NCI-H226 (cell line): ENCODE data around the gene UTS2R.

ENCODE experiments used
- DNase-seq: peaks from one replicate; pipeline ENCODE4 v3.0.0-alpha.2; 2015

UTS2R gene

DNA sequence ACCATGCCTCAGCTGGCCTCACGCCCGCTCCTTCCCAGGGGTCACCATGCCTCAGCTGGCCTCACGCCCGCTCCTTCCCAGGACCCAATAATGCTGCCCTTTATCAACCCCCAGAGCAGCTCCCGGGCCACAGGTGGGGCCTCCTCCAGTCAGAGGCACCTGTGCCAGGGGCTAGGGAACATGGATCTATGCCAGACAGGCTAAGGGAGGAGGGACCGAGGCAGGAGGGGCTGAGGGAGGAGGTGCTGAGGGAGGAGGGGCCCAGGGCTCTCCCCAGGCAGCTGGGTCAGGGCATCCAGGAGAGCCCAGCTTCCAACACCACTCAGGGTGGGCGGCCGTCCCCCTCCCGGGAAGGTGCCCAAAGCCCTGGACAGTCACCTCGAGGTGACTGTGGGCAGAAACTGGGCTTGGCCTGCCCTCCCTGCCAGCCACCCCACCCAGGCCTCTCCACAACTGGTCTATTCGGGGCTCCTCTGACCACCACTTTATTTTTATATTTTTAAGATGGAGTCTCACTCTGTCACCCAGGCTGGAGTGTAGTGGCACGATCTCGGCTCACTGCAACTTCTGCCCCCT lies 19.4 kb downstream of the UTS2R start:
- no peak for DNase-seq

DNA sequence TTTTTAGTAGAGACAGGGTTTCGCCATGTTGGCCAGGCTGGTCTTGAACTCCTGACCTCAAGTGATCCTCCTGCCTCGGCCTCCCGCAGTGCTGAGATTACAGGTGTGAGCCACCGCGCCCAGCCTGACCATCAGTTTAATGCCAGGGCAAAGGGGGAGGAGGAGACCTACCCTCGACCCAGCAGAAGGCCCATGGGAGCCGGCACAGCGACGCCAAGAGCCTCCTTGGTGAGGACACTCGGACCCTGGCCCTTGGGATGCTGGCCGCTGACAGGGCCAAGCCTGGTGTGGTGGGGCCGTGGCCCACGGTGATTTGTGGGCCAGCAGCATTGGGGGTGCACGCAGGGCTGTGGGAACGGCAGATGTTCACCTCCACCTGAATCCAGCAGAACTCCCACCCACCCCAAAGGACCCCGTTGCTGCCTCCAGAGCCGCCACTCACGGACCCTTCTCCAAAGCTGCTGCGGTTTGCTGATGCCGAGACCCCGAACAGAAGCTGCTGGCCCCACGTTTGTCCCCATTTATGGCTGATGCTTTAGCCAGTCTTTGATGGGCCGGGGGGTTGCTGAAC lies 20.0 kb downstream of the UTS2R start:
- DNase-seq: no peak

DNA sequence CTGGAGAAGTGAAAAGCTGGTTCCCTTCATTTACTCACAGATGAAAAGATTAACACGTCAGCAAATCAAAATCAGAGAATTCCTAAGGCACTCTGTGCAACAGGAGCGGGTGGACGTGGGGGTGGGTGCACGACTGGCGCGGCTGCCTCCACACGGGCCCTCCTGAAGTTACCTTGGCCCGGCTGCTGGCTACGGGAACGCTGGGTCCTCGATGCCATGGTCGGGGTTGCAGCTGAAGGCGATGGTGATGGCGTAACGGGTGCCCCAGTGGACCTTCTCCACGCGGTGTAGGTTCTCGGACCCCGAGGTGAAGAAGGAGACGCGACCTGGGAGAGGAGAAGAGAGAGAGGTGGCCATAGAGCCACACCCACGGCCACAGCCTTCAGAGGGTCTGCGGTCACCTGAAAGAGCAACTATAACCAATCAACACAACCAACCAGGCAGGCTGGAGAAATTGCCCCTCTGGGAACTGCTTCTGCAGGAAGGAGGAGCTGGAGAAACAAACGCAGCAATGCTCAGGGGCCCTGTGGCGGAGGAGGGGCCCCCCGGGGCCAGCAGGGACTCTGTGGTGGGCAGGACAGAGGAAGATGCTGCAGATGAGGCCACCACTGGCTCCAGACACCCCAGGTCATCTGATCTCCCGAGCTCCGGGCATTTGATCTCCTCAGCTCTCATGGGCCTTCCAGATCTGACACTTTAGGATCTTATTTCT lies 20.8 kb downstream of the UTS2R start:
- DNase-seq: no peak

DNA sequence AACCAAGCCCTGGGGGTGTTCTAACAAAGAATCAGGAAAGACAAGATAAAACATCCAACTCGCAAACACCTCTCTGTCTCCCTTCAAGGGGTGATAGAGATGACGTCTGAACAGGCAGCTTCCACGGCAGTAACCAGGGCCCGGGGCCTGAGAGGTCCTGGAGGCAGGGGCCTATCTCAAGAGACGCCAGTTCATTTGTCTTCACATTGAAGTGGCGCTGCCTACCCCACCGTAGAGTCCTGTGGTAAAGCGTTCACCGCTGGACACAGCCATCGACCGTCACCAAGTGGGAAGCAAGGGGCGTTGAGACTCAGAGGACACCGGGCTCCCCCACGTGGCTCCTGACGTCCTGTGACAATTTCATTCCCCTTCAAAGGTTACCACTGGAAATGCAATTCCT lies 21.4 kb downstream of the UTS2R start:
- DNase-seq: no peak

DNA sequence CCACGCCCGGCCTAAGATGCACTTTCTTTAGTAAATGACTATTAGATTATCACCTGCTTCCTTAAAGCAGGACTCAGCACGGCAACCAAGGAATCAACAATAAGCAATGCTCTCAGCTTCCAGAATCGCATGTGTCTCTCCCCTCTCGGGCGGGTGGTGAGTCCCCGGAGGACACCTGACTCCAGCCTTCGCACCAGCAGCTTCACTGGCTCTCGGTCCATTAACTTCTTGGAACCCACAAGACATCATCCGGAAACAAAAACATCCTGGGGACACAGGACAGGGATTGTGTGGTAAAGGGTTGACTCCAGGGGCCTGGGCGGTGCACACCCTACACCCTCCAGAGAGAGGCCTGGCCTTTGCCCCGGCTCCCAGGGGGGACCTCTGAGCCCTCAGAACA lies 22.7 kb downstream of the UTS2R start:
- no peak for DNase-seq

DNA sequence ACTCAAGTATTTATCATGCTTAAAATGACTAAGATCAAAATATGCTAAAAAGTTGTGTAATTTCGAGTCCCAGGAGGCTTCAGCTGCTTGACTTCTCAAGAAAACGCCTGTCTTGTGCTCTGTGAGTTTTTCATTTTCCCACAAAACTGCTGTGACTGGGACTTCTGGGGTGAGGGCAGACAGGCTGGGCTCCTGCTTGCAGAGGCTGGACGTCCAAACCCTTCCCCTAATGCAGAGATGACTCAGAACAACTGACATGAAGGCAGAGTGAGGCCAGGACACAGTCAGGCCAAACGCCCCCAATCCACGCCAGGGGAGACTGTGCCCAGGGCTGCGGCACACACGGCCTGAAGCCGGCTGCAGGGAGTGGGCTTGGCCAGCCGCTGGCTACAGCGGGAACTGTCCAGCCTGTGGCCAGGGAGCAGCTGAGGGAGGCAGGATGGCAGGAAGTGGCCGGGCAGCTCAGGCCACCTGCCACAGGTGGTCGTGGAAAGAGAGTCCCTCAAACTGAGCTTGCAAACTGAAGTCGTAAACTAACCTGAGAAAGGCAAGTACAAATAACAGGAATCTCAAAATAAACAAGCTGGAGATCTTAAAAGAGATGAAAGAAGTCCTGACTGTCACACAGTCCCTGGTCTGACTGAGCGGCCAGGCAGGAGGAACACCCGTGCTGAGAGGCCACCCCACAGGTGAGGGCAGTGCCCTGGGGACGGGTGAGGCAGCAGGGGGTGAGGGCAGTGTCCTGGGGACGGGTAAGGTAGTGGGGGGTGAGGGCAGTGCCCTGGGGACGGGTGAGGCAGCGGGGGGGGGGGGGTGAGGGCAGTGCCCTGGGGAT lies 25.3 kb downstream of the UTS2R start:
- DNase-seq: no peak

DNA sequence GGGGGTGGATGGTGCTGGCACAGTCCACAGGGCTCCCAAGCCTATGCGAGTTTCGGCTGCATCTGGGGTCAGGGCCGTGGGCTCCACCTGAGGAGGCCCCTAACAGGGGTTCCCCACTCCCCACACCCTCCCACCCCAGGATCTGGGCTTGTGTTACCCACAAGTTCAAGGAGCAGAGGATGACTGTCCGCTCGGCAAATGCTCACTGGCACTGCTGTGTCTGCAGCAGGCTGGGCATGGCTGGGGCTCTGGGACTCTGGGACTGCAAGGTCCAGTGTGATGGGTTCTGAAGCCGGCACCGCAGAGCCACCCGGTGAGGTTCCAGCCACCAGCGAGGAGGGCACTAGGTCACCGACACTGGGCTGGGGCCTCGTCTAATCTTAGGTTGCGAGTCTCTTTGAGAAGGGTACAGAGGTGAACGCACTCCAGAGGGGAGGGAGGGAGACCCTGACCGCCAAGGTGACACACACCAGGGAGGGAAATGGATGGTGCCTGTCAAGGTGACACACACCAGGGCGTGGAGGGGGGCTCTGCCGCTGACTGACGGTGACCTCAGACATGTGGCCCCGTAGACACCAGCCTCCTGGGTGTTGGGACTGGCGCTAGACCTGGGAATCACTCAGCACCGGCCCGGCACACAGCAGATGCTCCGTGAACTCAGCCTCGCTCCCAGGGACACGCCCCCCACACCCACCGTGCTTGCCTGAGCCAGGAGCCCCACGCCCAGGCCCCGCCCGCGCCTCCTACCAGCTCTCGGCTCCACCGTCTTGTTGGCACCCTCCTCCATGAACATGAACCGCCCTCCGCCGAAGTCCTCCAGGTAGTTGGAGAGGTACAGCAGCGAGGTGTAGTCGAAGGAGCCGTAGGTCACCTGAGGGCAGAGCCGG lies 26.1 kb downstream of the UTS2R start:
- DNase-seq: no peak

DNA sequence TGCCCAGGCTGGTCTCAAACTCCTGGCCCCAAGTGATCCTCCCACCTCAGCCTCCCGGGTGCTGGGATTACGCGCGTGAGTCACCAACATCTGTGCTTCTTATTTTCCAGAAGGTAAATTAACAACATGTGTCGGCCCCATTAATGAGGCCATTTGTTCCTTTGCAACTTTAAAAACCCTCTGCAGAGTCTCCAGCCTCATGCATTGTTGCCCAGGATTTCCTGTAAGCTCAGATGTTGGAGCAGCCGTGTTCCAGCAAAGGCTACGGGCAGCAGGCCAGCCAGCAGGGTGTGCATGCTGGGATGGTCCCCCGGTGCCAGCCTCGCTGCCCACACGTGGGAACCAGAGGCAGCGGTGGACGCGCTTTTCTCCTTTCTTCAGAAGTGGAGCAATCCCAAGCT lies 27.5 kb downstream of the UTS2R start:
- no peak for DNase-seq

DNA sequence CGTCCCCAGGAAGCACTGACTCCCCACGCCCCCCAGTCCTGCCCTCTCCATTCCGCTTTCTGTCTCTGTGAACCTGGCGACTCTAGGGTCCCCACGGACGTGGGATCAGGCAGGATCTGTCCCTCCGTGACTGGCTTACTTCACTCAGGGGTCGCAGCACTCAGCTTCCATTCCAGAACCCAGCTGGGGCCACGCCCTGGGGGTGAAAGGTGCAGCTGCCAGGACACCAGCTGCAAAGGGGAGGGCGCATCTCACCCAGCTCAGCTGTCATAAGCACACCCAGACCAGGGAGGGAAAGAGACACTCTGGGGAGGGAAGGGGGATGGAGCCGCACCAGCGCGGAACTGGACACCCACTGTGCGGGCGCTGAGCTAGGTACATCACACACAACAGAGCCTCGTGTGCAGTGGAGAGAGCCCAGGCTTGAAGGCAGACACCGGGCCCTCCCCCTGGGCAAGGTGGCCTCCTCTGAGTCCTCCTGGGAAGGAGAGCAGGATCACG lies 28.1 kb downstream of the UTS2R start:
- DNase-seq: no peak

DNA sequence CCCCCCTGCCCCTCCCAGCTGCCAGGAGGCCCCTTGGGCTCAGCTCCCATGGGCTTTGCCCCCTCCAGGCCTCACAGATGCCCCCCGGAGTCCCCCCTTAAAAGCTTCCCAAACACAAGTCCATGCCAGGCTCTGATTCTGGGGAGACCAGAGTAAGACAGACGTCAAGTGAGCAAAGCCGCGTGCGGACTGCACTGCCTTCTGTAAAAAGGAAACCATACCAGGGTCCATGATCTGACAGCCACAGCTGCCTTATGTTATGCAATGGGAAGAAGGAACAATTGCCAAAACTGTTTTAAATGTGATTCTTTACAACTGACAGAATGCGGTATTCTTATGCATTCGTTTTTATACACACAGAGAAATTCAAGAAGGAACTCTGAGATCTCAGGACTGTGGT lies 28.6 kb downstream of the UTS2R start:
- no peak for DNase-seq

DNA sequence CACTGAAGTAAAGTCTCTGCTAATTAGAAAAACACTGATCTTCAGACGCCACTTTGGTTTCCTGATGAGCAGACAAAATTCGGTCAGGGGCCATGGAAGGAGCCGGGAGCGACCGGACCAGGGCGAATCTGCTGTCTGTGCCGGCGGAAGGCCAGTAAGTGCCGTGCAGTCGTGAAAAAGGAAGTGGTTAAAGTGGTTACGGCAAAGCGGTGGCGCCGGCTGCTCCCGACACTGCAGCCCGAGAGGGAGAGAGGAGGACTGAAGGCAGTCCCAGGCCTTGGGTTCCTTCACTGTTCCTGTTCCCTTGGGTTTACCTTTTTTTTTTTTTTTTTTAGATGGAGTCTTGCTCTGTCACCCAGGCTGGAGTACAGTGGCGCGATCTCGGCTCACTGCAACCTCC lies 29.3 kb downstream of the UTS2R start:
- no peak for DNase-seq

DNA sequence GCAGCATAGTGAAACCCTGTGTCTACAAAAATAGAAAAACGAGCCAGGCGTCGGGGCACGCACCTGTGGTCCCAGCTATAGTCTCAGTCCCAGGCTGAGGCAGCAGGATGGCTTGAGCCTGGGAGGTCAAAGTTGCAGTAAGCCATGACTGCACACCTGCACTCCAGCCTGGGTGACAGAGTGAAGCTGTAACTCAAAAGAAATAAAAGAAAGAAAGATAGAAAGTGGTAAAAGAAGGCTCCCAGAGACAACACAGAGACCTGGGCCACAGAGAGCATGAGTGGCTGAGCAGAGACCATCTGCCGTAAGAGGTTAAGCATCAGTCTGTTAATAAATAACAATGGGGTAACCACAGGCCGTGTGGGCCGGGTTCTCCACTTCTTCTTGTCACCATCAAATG lies 31.3 kb downstream of the UTS2R start:
- DNase-seq: no peak

DNA sequence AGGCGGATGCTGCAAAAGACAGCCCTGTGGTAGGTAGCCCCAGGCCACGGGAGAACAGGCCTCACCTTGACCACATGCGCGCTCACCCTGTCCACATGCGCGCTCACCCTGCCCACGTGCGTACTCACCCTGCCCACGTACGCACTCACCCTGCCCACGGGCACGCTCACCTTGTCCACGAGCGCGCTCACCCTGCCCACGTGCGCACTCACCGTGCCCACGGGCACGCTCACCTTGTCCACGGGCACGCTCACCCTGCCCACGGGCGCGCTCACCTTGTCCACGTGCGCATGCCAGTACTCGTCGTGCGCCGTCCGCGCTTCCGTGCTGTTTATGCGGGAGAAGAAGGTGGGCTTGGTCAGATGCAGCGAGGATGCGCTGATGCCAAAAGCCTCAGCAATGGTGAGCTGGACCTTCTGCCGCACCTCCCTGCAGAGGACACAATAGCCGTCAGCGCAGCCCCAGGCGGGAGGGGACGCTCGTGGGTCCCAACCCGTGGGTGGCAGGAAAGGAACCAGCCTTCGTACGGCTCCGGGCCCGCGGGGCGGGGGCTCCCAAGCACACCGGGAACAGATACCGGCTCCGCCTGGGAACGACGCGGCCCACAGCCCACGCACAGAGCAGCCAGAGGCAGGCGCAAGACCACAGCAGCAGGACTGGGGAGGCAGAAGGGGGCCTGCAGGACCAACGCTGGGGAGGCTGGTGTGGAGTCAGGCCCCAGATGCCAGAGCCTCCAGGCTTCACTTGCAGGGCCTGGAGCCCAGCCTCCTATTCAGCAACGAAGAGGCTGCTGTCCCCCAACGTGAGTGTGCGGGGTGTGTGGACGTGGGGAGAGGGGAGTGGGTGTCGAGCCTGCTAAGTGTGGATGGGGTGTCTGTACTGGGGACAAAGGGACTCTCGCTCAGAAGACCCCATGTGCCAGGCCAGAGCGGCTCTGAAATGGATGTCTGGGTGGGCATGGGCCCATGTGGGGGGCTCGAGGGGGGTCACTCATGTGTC lies 32.4 kb downstream of the UTS2R start:
- no peak for DNase-seq

DNA sequence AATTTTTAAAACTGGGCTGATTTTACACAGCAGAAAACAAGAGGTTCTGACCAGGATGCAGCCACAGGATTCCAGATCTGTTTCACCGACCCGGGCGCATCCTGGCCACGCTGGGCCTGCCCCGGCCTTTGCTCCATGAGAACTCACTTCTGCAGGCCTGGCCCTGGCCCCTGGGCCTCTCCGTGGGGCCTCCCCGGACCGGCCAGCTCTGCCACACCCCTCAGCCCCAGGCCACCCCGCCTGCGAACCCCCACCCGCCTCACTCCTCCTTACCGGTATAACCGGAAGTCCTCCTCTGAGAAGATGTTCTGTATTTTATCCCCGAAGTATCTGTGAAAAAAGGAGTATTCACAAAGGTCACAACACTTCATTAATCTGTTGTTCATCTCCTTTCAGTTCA lies 33.5 kb downstream of the UTS2R start:
- no peak for DNase-seq

DNA sequence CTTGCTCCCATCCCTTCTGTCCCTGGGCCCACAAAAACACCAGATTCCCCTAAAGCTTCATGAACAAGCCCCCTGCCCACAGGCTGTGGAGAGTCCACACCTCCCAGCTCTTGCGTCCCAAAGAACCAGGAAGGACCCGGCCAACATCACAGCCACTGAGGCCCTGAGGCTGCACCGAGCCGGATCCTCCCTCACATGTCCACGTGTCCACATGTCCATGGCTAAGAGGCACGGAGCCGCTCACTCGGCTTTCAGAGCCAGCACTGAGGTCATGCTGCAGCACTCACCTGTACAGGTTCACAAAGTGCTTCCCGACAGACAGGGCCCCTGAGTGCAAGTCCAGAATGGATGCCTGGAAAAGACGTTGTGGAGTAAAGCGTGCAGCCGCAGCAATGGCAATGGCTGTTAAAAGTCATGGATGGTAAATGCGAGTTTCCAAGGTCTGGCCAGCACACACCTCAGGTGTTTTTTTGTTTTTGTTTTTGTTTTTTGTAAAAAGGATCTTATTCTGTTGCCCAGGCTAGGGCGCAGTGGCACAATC lies 34.6 kb downstream of the UTS2R start:
- no peak for DNase-seq

DNA sequence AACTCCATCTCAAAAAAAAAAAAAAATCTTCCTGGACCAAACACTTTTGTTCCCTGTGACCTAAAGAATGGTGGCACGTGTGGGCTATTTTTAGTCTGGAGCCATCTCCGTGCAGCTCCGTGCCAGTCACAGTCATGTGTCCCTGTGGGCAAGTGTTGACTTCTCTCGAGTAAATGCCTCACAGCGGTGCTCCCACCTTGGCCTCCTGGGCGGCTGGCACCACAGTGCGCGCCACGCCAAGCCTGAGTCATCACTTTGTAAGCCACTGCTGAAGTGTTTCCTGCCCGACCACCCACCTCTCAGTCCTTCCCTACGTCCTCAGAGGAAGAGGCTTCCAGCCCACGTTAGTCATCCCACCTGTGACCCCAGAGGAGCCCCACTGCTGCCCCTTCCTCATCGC lies 35.7 kb downstream of the UTS2R start:
- peak; percentile 44 for DNase-seq

DNA sequence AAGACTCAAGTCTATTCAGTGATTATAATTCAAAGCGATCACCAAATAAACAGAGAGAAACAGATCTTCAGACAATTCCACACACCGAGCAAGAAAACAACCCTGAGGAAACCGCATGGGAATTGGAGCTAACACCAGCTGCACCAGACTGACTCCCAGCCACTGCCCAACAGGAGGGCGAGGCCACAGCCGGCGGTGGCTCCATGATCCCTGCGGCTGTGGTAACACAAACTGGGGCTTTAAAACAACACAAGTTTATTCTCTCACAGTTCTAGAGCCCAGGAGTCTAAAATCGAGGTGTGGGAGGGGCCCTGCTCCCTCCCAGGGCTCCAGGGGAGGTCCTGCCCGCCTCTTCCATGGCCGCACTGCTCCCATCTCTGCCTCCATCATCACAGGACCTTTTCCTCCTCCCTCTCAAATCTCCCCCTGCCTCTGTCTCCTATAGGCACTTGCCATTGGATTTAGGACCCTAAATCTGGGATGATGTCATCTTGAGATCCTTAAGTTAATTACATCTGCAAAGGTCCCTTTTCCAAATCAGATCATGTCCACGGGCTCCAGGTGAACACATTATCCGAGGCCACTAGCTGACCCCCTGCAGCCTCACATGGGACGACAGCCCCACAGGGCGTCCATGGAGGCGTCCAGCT lies 36.8 kb downstream of the UTS2R start:
- DNase-seq: no peak

DNA sequence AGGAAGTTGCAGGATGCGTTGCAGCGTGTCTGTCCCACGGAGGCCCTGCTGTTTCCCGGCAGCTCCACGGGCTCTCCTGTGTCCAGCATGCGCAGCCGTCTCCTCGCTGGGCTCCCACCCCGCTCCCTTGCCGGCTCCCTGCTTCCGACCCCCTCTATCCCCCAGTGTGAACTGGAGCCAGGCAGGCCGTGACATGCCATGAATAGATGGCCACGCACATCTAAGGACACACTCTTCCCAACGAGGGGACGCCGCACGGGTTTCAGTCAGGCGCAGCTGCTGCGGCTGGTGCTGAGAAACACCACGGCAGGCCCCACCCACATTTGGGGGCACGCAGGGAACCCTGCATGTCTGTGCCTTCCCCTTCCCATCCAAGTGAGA lies 37.4 kb downstream of the UTS2R start:
- DNase-seq: no peak

DNA sequence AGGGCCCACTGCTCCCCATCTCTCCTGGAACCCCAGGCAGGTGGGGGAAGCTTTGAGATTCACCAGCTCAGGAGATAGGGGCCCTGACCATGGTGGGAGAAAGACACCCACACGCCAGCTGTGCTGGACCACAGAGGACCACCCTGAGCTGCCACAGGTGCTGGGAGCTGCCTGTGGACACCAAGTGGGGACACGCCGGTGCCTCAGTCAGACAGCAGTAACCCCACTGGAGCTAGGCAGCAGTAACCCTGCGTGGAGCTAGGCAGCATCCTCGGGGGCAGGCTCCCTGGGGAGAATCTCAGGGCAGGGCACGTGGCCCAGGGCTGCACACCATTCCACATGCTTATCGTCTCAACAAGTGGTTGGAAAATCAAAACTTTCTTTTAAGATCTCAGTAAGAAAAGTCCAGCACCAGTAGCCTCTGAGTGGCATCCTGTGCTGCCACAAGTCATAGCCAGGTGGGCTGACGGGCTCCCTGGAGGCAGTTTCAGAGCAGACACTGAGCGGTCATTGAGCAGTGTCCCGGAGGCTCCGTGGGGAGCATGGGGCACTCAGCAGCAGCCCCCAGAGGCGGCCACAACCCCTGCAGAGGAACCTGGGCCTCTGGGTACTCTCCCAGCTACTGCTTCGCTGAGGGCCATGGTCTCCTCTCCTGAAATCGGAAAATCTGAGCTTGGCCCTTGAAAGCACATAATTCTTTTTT lies 38.6 kb downstream of the UTS2R start:
- DNase-seq: no peak
